Activated naive CD4-positive, alpha-beta T cell treated with anti-CD3 and anti-CD28 coated beads, Interleukin-2, amount 10 ng/mL, durations not matched to agents 7 days and 5 days (primary cell): ENCODE data around the gene RAP1GAP.
"Not testable (repeated sequence)": the region's sequence is repeated elsewhere in the genome, so short reads cannot be mapped to it uniquely, and the experiment has no call there.

ENCODE experiments used
- CTCF ChIA-PET: fragments of 350-600 bp; sonication (Branson Sonifier 250); formaldehyde crosslinking; loops from one replicate; lab custom pipeline; 2021; ENCODE audit warnings: antibody characterized with exemption; lab: Charles Lee
- DNase-seq: peaks from one replicate; pipeline ENCODE4 v3.0.0-alpha.2; 2020
- H3K27ac Mint-ChIP-seq: one replicate; pipeline ENCODE4 v1.8.0; 2021; ENCODE audit warnings: mild to moderate bottlenecking, moderate library complexity, mixed read lengths
- H3K27me3 Mint-ChIP-seq: one replicate; pipeline ENCODE4 v1.8.0; 2021; ENCODE audit warnings: mild to moderate bottlenecking, mixed read lengths
- H3K36me3 Mint-ChIP-seq: one replicate; pipeline ENCODE4 v1.8.0; 2021; ENCODE audit warnings: mixed read lengths
- H3K4me1 Mint-ChIP-seq: one replicate; pipeline ENCODE4 v1.8.0; 2021; ENCODE audit warnings: mixed read lengths
- H3K4me3 Mint-ChIP-seq: one replicate; pipeline ENCODE4 v1.8.0; 2021; ENCODE audit warnings: mild to moderate bottlenecking, moderate library complexity, mixed read lengths
- H3K9me3 Mint-ChIP-seq: one replicate; pipeline ENCODE4 v1.8.0; 2021; ENCODE audit warnings: mixed read lengths

Gene RAP1GAP

DNA sequence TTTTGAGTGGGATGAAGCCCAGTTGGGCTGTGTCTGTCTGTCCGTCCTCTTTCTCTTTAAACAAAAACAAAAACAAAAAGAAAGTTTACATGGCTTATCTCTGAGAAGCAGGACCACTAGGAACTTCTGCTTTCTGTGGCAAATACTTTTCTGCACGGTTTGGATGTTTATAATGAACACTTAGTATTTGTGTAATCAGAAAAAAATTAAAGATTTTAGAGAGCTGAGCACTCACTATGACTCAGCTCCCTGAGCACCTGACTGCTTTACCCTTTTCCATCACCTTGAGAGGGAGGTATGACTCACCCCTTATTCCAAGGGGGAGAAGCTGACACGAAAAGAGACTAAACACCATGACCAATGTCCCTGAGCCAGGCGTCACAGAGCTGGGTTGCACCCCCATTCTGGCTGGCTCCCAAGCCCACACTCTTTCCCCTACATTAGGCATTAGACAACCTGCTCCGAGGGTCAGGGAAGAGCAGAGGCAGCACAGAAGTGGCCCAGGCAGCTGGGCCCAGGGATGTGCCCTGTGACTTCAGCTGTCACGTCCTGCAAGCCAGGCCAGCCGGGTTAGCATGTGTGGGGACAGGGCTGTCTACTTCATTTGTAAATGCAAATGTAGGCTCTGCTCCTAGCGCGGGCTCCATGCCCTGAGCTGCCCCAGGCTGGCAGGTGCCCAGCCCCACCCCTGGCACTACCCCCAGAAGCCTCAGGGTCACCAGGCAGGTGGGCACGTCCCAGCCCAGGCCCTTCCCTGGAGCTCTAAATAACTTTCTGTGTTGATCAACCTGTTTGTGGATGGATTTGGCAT lies 30.4 kb downstream of the RAP1GAP start:
- CTCF ChIA-PET = no interaction called here
- Mint-ChIP-seq H3K9me3 (no peaks in the 10 kb centered on the region), H3K27ac (no peak overlapping the region), H3K4me3 (no peak overlapping the region), H3K4me1 (no peaks in the 10 kb centered on the region), H3K36me3 (no peaks in the 10 kb centered on the region), H3K27me3 (peaks cover 24% of the 10 kb centered on the region)
- no peak for DNase-seq

DNA sequence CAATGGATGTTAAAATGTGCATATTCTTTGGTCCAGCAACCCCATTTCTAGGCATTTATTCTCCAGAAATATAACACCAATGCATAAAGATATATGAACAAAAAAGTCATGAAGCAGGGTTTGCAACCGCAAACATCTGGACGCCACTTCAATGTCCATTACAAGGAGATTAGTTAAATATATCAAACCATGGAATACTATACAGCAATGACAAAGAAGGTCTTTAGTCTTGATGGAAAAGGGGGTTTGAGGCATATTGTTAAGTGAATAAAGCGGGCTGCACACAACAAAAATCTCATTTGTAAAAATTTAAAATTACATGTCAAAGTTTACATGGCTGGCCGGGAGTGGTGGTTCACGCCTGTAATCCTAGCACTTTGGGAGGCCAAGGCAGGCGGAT lies 31.6 kb downstream of the RAP1GAP start:
- H3K9me3 Mint-ChIP-seq = no peaks in the 10 kb centered on the region
- no peaks in the 10 kb centered on the region for H3K36me3 Mint-ChIP-seq
- CTCF ChIA-PET = no interaction called here
- peaks cover 31% of the 10 kb centered on the region for H3K27me3 Mint-ChIP-seq
- no peaks in the 10 kb centered on the region for H3K4me1 Mint-ChIP-seq
- no peak overlapping the region for H3K4me3 Mint-ChIP-seq
- no peak for DNase-seq
- no peak overlapping the region for H3K27ac Mint-ChIP-seq

DNA sequence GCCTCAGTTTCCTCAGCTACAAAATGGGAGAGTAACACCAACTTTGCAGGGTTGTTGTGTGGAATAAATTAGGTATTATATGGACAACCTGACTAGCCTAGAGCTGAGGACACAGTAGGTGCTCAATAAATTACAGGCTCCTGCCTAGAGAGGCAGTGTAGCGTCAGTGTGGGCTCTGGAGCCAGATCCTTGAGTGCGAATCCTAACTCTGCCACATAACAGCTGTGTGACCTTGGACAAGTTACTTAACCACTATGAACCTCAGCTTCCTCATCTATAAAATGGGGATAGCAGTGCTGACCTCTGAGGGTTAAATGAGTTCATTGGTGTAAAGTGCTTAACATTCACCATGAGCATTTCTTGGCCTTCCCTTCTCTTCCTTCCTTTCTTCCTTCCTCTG lies 33.1 kb downstream of the RAP1GAP start:
- H3K36me3 Mint-ChIP-seq = no peaks in the 10 kb centered on the region
- H3K9me3 Mint-ChIP-seq = no peaks in the 10 kb centered on the region
- no peak overlapping the region for H3K4me3 Mint-ChIP-seq
- DNase-seq = no peak
- CTCF ChIA-PET = no interaction called here
- H3K4me1 Mint-ChIP-seq = no peaks in the 10 kb centered on the region
- no peak overlapping the region for H3K27ac Mint-ChIP-seq
- peaks cover 40% of the 10 kb centered on the region for H3K27me3 Mint-ChIP-seq

DNA sequence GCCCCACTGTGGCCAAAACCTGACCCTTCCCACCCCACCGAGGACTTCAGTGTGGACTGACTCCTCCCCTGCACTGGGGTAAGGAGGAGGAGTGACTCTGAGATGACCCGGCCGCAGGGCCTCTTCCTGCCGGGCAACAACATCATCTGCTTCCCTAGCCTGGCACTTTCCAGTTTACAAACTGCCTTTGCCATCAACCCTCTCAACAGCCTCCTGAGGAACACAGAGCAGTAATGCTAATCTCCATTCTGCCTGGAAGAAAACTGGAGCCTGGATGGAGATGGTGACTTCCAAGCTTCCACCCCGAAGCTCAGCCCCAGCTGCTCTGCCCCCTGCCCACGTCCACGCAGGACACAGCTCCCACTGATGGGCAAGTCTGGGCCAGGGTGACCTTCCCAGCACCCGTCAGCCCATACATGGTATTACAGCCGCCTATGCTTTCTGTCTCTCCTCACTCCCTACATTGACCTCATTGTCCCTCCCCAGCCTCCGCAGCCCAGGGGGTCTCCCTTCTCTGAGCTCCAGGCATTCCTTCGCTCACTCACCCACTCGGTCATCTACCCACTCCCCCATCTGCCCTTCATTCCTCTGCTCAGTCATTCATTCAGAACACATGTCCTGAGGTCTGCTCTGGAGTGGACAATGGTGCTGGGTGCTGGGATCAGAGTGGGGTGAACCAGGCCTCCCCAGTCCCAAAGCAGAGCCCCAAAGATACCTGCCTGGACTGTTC lies 34.2 kb downstream of the RAP1GAP start:
- no peak overlapping the region for H3K27ac Mint-ChIP-seq
- no peaks in the 10 kb centered on the region for H3K9me3 Mint-ChIP-seq
- no peaks in the 10 kb centered on the region for H3K36me3 Mint-ChIP-seq
- H3K4me1 Mint-ChIP-seq = no peaks in the 10 kb centered on the region
- DNase-seq = no peak
- CTCF ChIA-PET = no interaction called here
- peaks cover 50% of the 10 kb centered on the region for H3K27me3 Mint-ChIP-seq
- H3K4me3 Mint-ChIP-seq = no peak overlapping the region

DNA sequence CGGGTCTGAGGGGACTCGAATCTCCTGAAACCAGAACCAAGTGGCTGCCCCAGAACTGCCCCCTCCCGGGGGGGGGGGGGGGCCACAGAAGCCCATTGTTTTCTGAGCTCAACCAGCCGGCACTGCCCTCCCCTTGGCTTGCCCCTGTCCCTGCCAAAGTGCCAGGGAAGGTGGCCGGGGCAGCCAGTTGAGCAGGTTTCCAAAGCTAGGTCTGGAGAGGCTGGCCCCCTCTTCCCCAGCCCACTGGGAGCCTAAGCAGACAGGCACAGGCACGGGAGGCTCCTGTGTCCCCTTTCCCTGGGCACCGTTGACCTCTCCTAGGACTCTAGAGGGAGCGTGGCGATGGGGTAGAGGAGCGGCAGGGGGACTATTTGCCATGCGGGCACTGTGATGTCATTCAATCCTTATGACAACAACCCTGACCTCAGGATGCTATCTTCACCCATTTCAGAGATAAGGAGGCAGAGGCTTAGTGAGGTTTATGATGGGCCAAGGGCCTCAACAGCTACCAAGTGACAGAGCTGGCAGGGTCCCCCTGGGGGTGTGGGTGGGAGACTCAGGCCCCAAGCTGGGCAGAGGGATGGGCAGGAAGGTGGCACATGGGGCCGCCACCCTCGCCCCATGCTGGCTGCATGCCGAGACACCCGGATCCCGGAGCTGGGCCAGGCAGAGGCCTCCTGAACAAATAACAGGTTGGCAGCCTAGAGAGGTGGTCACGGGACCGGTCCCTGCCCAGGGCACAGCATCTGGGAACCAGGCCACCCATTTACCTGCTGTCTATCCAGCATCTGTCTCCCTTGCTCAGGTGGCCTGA lies 35.0 kb downstream of the RAP1GAP start:
- CTCF ChIA-PET = no interaction called here
- DNase-seq = no peak
- no peaks in the 10 kb centered on the region for H3K9me3 Mint-ChIP-seq
- H3K36me3 Mint-ChIP-seq = no peaks in the 10 kb centered on the region
- H3K27ac Mint-ChIP-seq = no peak overlapping the region
- H3K4me3 Mint-ChIP-seq = no peak overlapping the region
- H3K4me1 Mint-ChIP-seq = no peaks in the 10 kb centered on the region
- H3K27me3 Mint-ChIP-seq = peaks cover 51% of the 10 kb centered on the region

DNA sequence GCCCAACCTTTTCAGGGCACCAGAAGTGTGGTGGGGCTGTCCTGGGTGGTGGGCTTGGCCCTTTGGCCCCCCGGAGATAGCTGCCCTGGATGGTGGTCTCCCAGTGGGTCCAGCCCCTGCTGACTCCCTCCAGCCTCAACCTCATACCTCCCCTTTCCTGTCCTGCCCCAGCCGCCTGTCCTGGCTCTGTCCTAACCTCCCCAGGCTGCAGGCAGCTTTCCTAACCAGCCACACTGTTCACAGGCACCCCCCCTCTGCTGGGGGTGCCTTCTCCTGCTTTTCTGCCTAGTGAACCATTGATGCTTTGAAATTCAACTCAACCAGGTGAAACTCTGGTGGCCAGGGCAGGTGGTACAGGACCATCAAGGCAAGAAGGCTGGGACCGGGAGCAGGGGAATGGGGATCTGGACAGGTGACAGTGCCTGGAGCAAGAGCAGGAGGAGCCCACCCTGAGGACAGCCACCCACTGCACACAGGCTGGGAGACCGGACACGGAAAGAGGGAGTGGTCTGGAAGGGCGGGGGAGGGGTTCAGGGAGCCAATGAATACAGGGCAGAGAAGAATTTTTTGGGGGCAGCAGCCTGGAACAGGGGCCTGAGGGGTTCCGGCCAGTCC lies 35.9 kb downstream of the RAP1GAP start:
- Mint-ChIP-seq H3K27me3 (peaks cover 49% of the 10 kb centered on the region), H3K9me3 (no peaks in the 10 kb centered on the region), H3K4me3 (no peak overlapping the region), H3K27ac (no peak overlapping the region), H3K36me3 (no peaks in the 10 kb centered on the region), H3K4me1 (no peaks in the 10 kb centered on the region)
- CTCF ChIA-PET = no interaction called here
- no peak for DNase-seq

DNA sequence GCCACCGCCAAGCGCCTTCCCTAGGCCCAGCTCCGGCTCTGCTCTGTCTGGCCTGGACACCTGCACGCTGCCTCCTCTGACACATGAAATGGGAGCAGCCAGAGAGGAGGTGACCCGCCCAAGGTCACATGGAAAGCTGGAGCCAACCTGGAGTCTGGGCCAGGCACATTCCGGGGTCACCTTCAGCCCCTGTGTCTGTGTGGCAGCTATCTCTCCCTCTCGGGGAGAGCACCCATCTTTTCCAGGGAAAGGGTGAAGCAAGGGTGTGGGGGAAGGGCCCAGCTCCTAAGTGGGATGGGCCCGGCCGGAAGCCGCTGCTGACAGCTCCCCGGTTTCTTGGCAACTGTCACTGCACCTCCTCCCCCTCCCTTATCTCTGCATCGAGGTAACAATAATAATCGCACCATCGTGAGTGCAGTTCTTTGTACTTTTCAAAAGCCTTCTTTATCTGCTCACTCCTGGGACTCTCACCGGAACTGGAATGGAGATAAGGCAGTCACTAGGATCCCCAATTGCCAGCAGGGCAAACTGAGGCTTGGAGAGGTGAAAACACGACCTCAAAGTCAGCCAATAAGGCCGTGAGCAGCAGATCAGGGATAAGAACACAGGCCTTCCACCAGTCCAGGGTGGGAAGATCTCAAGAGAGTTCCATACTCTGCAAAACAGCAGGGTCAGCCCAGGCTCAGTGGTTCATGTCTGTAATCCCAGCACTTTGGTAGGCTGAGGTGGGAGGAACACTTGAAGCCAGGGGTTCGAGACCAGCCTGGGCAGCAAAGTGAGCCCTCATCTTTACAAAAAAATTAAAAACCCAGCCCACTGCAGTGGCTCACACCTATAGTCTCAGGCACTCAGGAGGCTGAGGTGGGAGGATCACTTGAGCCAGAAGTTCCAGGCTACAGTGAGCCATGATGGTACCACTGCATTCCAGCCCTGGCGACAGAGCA lies 36.9 kb downstream of the RAP1GAP start:
- no peak for DNase-seq
- CTCF ChIA-PET = no interaction called here
- H3K27ac Mint-ChIP-seq = no peak overlapping the region
- H3K36me3 Mint-ChIP-seq = no peaks in the 10 kb centered on the region
- no peak overlapping the region for H3K4me3 Mint-ChIP-seq
- H3K27me3 Mint-ChIP-seq = peaks cover 49% of the 10 kb centered on the region
- no peaks in the 10 kb centered on the region for H3K9me3 Mint-ChIP-seq
- H3K4me1 Mint-ChIP-seq = no peaks in the 10 kb centered on the region

DNA sequence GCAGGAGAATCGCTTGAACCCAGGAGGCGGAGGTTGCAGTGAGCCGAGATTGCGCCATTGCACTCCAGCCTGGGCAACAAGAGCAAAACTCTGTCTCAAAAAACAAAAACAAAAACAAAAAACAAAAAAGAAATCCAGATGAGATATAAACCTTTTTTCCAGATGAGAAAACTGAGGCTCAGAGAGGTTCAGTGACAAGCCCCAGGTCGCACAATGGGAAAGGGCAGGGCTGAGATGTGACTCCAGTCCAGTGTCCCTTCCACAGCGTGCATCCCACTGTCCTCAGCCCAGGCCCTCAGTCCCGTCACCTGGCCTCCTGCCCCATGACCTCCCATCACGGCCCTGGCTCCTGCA lies 37.6 kb downstream of the RAP1GAP start:
- H3K9me3 Mint-ChIP-seq, CTCF ChIA-PET, H3K4me1 Mint-ChIP-seq, H3K4me3 Mint-ChIP-seq, H3K36me3 Mint-ChIP-seq, H3K27ac Mint-ChIP-seq, DNase-seq: not testable (repeated sequence)
- peaks cover 49% of the 10 kb centered on the region for H3K27me3 Mint-ChIP-seq

DNA sequence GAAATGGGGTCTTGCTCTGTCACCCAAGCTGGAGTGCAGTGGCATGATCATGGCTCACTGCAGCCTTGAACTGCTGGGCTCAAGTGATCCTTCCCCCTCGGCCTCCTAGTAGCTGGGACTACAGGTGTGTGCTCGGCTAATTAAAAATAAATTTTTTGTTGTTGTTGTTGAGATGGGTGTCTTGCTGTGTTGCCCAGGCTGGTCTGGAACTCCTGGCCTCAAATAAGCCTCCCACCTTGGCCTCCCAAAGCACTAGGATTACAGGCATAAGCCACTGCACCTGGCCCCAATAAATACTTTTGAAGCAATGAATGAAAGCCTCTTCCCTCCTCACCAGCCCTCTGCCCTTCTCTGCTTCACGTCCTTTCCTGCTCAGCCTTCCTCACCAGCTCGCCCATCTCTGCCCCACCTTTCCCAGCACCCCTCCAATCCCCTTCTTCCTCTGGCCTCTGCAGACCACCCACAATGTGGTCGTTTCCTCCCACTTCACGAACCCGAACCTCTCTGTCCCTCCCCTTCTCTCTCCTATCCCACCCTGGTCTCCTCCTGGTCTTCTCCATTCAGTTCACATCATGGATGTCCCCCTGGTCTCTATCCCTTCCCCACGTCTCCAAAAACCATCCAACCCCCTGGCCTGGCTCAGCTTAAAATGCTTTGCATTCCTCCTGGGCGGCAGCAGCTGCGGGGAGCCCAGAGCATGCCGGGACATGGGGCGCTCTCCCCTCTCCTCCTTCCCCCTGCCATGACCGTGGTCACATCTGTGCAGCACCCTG lies 38.4 kb downstream of the RAP1GAP start:
- CTCF ChIA-PET = interaction anchor here (1.7 kb wide), 1 partner anchor 333 kb away, joined by 4 read pairs; no protein-coding TSS in a partner anchor
- no peak overlapping the region for H3K27ac Mint-ChIP-seq
- no peak for DNase-seq
- no peaks in the 10 kb centered on the region for H3K9me3 Mint-ChIP-seq
- peaks cover 50% of the 10 kb centered on the region for H3K27me3 Mint-ChIP-seq
- no peaks in the 10 kb centered on the region for H3K4me1 Mint-ChIP-seq
- no peak overlapping the region for H3K4me3 Mint-ChIP-seq
- H3K36me3 Mint-ChIP-seq = no peaks in the 10 kb centered on the region

DNA sequence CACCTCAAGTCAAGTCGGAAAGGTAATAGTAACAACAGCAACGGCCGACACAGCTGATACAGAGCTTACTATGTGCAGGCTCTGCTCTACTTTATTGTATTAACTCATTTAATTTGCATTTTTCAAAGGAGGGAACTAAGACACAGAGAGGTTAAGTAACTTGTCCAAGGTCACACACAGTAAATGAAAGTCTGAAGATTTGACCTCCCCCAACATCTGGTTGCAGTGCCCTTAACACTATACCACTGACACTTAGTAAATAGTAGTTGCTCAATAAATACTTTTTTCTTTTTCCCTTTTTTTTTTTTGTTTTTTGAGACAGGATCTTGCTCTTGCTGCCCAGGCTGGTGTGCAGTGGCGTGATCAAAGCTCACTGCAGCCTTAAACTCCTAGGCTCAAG lies 39.2 kb downstream of the RAP1GAP start:
- Mint-ChIP-seq H3K27me3 (peaks cover 46% of the 10 kb centered on the region), H3K9me3 (no peaks in the 10 kb centered on the region), H3K27ac (no peak overlapping the region), H3K4me3 (no peak overlapping the region), H3K4me1 (no peaks in the 10 kb centered on the region), H3K36me3 (no peaks in the 10 kb centered on the region)
- CTCF ChIA-PET = interaction anchor here (1.7 kb wide), 1 partner anchor 333 kb away, joined by 4 read pairs; no protein-coding TSS in a partner anchor
- DNase-seq = no peak

DNA sequence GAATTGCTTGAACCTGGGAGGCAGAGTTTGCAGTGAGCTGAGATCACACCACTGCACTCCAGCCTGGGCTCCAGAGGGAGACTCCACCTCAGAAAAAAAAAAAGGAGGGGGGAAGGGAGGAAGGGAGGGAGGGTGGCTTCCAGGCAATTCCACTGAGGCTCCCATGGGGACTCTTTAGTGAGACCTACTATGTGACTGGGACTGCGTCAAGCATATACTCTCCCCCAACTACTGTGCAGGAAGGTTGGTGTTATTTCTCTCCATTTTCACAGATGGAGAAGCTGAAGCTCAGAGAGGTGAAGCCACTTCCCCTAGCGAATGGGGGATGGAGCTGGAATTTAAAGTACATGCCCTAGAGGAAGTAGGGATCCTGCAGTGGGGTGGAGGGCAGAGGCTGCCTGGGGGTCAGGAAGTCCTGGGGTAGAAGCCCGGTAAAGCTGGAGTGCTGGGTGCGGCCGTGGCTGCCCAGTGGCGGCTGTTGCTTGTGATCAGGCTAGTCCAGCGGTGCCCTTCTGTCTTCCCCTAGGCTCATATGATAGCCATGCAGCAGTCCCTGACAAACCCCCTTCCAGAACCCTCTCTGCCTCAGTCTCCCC lies 40.3 kb downstream of the RAP1GAP start:
- no peak for DNase-seq
- no peak overlapping the region for H3K4me3 Mint-ChIP-seq
- no peak overlapping the region for H3K27ac Mint-ChIP-seq
- H3K9me3 Mint-ChIP-seq = no peaks in the 10 kb centered on the region
- CTCF ChIA-PET = interaction anchor here (1.7 kb wide), 1 partner anchor 334 kb away, joined by 4 read pairs; no protein-coding TSS in a partner anchor
- no peaks in the 10 kb centered on the region for H3K4me1 Mint-ChIP-seq
- no peaks in the 10 kb centered on the region for H3K36me3 Mint-ChIP-seq
- peaks cover 50% of the 10 kb centered on the region for H3K27me3 Mint-ChIP-seq

DNA sequence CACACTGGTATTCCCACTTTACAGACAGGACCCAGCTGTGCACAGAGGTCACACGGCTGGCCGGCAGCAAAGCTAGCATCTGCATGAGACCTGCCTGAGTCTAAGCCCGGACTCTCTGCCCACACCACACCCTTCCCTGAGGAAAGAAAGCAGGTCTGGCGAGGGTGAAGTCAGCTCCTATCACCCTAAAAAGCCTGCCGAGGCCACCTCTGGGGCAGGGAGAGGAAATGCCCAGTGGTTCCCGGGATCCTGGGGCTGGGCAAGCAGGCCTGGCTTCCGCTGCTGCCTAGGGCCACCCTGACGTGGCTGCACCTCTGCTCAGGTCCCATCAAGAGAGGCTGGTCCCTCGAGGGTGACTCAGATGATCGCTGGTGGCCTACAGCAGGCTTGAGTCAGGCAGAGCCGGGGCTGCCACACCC lies 42.2 kb downstream of the RAP1GAP start:
- Mint-ChIP-seq H3K36me3 (no peaks in the 10 kb centered on the region), H3K27ac (no peak overlapping the region), H3K4me3 (no peak overlapping the region), H3K27me3 (peaks cover 54% of the 10 kb centered on the region), H3K4me1 (peaks cover 5% of the 10 kb centered on the region), H3K9me3 (no peaks in the 10 kb centered on the region)
- CTCF ChIA-PET = no interaction called here
- no peak for DNase-seq
